Aorta (tissue), 5 donors: ENCODE measurements around the gene TTC7B. TPM values are rescaled to one million over a fixed set of nuclear protein-coding genes. Genes with fewer than 3 reads are reported as not detected.

Source experiments
- ATAC-seq: fragments of 200-7000 bp; cut with Tn5 transposase; one replicate; pipeline ENCODE4 v1.9.1; 2022; ENCODE audit warnings: moderate library complexity; ENCODE audit not compliant: low FRiP score
- DNase-seq, 2 donors: peaks; one replicate each; pipeline ENCODE4 v3.0.0-alpha.2; 2020
- H3K27ac ChIP-seq, 2 donors: one replicate each; pipeline ENCODE4 v1.5.1; 2013; ENCODE audit warnings: low read length in 2 of 2, mild to moderate bottlenecking in 2 of 2, moderate library complexity in 2 of 2, control low read depth in 1 of 2, inconsistent platforms in 1 of 2, low read depth in 1 of 2
- H3K27me3 ChIP-seq, 2 donors: one replicate each; pipeline ENCODE4 v1.6.1; 2013; ENCODE audit warnings: control low read depth in 1 of 2, low read length in 1 of 2, mild to moderate bottlenecking in 1 of 2, moderate library complexity in 1 of 2; ENCODE audit not compliant: insufficient read depth in 2 of 2, control insufficient read depth in 1 of 2
- H3K36me3 ChIP-seq, 2 donors: one replicate each; pipeline ENCODE4 v1.6.1; 2013; ENCODE audit warnings: control low read depth in 1 of 2, low read length in 1 of 2, mild to moderate bottlenecking in 1 of 2; ENCODE audit not compliant: insufficient read depth in 2 of 2, control insufficient read depth in 1 of 2
- H3K4me1 ChIP-seq, 2 donors: one replicate each; pipeline ENCODE4 v1.6.1; 2013; ENCODE audit warnings: low read length in 2 of 2, control low read depth in 1 of 2, mild to moderate bottlenecking in 1 of 2, moderate library complexity in 1 of 2; ENCODE audit not compliant: insufficient read depth in 2 of 2, control insufficient read depth in 1 of 2
- H3K4me3 ChIP-seq, 2 donors: one replicate each; pipeline ENCODE4 v1.5.1; 2013; ENCODE audit warnings: low read length in 2 of 2, control low read depth in 1 of 2, mild to moderate bottlenecking in 1 of 2
- H3K9me3 ChIP-seq: one replicate; pipeline ENCODE4 v1.6.1; 2013; ENCODE audit warnings: mild to moderate bottlenecking, low read length; ENCODE audit not compliant: control insufficient read depth
- WGBS, 2 donors: extraction: QIAGEN DNeasy Blood & Tissue Kit; methylation state at CpG; one replicate each; pipeline ENCODE4 v1.1.7; 2013; 5-methylcytosine and 5-hydroxymethylcytosine counted together
- intact Hi-C, 2 donors: fragments of 100-400 bp; cut with DNase I; formaldehyde crosslinking; loops; one replicate each; pipeline versions ENCODE4 v1.14.2 to v1.15.0; 2022
- polyA plus RNA-seq, 2 donors: library from polyadenylated mRNA; stranded (reverse); fragments of 200-250 nt; gene quantifications; one replicate each; pipeline ENCODE4 v1.2.3, GENCODE V29; 2013
- total RNA-seq, 2 donors: library from RNA; stranded (reverse); fragmentation: NEBNext Ultra II Directional; extraction: Animal tissue kit (Norgen Biotek cat#: 25700); gene quantifications; one replicate each; pipeline ENCODE4 v1.2.1, GENCODE V29; 2021
- donor health status: healthy with polysubstance abuse.
- donor health status: Bipolar disorder and iron deficiency.
- donor health status: DM: no; HTN: no; CAD: no.
- donor health status: DM: no; HTN: no; CAD: no.
- donor health status: DM: yes; HTN: yes; CAD: no.

The TTC7B gene
- total and polyA plus RNA-seq, 4 donors: 17.9 to 57.4 (median 40.1) TPM

DNA sequence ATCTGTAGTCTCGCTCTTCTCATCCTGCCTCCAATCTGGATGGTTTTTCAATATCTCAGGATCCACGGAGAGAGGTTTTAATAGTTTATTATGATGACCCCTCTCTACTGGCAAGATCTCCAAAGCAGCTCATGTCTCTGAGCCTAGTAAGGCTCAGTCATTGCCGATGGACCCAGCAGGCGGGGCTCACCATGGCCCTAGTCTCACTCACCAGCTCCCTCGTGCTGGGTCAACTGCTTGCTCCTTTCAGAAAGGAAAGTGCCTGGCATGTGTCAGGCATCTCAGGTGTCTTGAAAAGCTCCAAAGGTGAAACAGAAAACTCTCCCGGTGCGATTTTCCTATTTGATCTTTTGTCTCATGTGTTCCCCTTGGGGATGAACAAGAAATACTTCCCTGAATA, 240.4 kb downstream of the TTC7B start:
- H3K27ac ChIP-seq: no peak overlapping the region
- H3K9me3 ChIP-seq: no peaks in the 10 kb centered on the region
- peak in 1 of 2 donors; percentile 23 for DNase-seq
- intact Hi-C loops: no loop called here
- H3K36me3 ChIP-seq: no peaks in the 10 kb centered on the region
- H3K4me3 ChIP-seq: no peak overlapping the region
- H3K4me1 ChIP-seq: no peaks in the 10 kb centered on the region
- WGBS, 2 donors: 90 to 94% methylated on average over 7 of the region's 7 CpGs
- no peak for ATAC-seq
- no peaks in the 10 kb centered on the region for H3K27me3 ChIP-seq

- no peak overlapping the region for H3K4me3 ChIP-seq
- no peak overlapping the region for H3K27ac ChIP-seq
- H3K27me3 ChIP-seq: no peaks in the 10 kb centered on the region
- DNase-seq (peak in 1 of 2 donors; percentile 47), ATAC-seq (no peak)
- no peaks in the 10 kb centered on the region for H3K36me3 ChIP-seq
- WGBS, 2 donors: 83 to 88% methylated on average over 5 of the region's 5 CpGs
- H3K9me3 ChIP-seq: no peaks in the 10 kb centered on the region
- H3K4me1 ChIP-seq: no peaks in the 10 kb centered on the region
- intact Hi-C loops: no loop called here
Observed at GRCh38 chr14:90575336-90575735, 240.9 kb downstream of the TTC7B start.

- intact Hi-C loops: no loop called here
- ATAC-seq (no peak), DNase-seq (peak in 1 of 2 donors; percentile 51)
- H3K27ac ChIP-seq: no peak overlapping the region
- 91 to 94% methylated on average over 13 of the region's 13 CpGs for WGBS, 2 donors
- H3K4me3 ChIP-seq: no peak overlapping the region
- no peaks in the 10 kb centered on the region for H3K36me3 ChIP-seq
- no peaks in the 10 kb centered on the region for H3K4me1 ChIP-seq
- no peaks in the 10 kb centered on the region for H3K27me3 ChIP-seq
- H3K9me3 ChIP-seq: no peaks in the 10 kb centered on the region
Observed at GRCh38 chr14:90574188-90575131, 241.8 kb downstream of the TTC7B start.

DNA sequence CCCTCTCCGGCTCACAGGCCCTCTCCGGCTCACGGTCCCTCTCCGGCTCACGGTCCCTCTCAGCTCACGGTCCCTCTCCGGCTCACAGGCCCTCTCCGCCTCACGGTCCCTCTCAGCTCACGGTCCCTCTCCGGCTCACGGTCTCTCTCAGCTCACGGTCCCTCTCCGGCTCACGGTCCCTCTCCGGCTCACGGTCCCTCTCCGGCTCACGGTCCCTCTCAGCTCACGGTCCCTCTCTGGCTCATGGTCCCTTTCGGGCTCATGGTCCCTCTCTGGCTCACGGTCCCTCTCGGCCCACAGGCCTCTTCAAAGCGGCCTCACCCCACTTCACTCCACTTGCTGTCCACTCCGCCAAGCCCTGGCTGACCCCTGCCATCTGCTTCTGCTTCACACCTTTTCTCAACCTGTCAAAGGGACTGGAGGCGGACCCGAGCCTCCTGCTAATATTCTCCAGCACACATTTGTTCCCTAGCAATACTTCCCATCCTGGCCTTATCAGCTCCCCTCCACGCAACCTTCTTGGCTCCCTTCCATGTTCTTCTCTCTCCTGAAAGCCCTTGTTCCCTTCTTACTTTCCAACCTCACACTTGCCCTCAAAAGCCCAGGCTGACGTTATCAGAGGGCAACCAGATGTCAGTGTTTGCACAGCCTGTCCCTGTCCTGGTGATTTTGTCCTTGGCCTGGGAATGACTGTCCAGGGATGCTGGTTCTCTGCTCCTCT, 242.7 kb downstream of the TTC7B start:
- Histone ChIP-seq H3K4me1 (no peaks in the 10 kb centered on the region), H3K36me3 (no peaks in the 10 kb centered on the region), H3K9me3 (no peaks in the 10 kb centered on the region), H3K27ac (no peak overlapping the region), H3K27me3 (no peaks in the 10 kb centered on the region), H3K4me3 (no peak overlapping the region)
- DNase-seq (peak in 1 of 2 donors; percentile 64), ATAC-seq (no peak)
- intact Hi-C loops: no loop called here
- WGBS, 2 donors: 94 to 95% methylated on average over 29 of the region's 29 CpGs

DNA sequence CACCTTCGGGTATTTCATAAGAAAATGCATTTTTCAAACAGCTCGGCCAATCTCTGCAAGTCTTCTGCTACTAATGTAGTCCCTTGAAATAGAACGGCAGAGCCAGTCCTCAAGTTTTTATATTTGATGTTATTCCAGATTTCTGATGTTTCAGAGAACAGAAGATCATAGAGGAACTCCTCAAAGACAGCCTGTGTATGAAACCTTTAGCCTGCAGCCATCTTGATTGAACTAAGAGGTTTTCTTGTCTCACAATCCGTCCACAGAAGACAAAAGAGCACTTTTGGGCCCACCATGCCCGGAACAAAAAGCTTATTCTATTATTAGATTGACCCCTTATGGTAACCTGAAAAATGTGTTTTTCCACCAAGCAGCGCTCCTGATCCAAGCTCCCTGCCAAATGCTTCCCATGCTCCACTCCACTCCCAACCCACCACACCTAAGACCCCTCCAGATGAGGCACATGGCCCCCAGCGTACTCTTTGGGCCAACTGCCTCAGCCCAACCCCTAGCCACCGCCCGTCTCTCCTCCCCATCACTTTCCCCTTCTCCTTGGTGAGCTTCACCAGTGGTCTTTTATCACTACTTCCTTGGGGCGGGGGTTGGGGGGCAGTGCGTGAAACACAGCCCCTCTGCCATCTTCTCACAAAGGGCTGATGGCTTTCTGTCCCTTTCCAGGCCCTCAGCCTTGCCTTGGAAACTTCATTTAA, 243.6 kb downstream of the TTC7B start:
- H3K4me1 ChIP-seq: no peaks in the 10 kb centered on the region
- H3K36me3 ChIP-seq: no peaks in the 10 kb centered on the region
- H3K27me3 ChIP-seq: no peaks in the 10 kb centered on the region
- intact Hi-C loops: no loop called here
- H3K9me3 ChIP-seq: no peaks in the 10 kb centered on the region
- no peak overlapping the region for H3K27ac ChIP-seq
- H3K4me3 ChIP-seq: no peak overlapping the region
- DNase-seq: peak in 1 of 2 donors; percentile 33
- ATAC-seq: no peak
- 90 to 91% methylated on average over 11 of the region's 11 CpGs for WGBS, 2 donors

- intact Hi-C loops: no loop called here
- no peaks in the 10 kb centered on the region for H3K4me1 ChIP-seq
- 89 to 95% methylated on average over 13 of the region's 13 CpGs for WGBS, 2 donors
- H3K4me3 ChIP-seq: no peak overlapping the region
- H3K27me3 ChIP-seq: no peaks in the 10 kb centered on the region
- ATAC-seq: no peak
- H3K27ac ChIP-seq: no peak overlapping the region
- no peaks in the 10 kb centered on the region for H3K36me3 ChIP-seq
- no peaks in the 10 kb centered on the region for H3K9me3 ChIP-seq
- peak in 1 of 2 donors; percentile 30 for DNase-seq
Observed at GRCh38 chr14:90571149-90571947, 244.9 kb downstream of the TTC7B start.

GRCh38 chr14:90570461-90570860, 245.8 kb downstream of the TTC7B start:
- ATAC-seq (no peak), DNase-seq (peak in 1 of 2 donors; percentile 50)
- no peaks in the 10 kb centered on the region for H3K4me1 ChIP-seq
- H3K27me3 ChIP-seq: no peaks in the 10 kb centered on the region
- no peak overlapping the region for H3K27ac ChIP-seq
- H3K9me3 ChIP-seq: no peaks in the 10 kb centered on the region
- no peaks in the 10 kb centered on the region for H3K36me3 ChIP-seq
- H3K4me3 ChIP-seq: no peak overlapping the region
- intact Hi-C loops: no loop called here
- WGBS, 2 donors: 94 to 98% methylated on average over 17 of the region's 17 CpGs
